Activated CD8-positive, alpha-beta memory T cell treated with anti-CD3 and anti-CD28 coated beads, Interleukin-2, amount 50 U/mL, for 48 hours (primary cell): ENCODE data around the gene SESN2.

Source experiments
- DNase-seq: peaks from one replicate; pipeline ENCODE4 v3.0.0-alpha.2; 2020

The SESN2 gene

GRCh38 chr1:28259252-28259933, at the start of gene SESN2:
SESN2 (plus strand) TSS chr1:28259518; CDS start chr1:28259848, 330 bp downstream.
- DNase-seq = peak; percentile 99

DNA sequence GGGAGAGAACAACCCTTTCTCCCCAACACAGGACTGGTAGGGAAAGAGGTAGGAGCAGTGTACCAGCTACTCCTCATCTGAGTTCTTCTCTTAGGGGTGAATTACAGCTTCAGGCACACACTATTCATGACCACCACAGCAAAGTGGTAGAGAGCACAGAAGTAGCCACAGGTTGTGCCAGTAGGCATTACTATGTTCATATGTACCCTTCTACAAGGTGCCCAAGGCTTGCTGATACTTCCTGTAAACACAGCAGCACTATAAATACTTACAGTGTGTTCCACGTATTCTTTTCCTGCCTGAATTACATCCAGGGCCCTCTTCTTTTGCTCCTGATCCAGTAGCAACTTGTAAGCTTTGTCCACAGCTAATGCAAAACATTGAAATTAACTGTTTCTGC, 49.6 kb upstream of the SESN2 start:
- DNase-seq = no peak

DNA sequence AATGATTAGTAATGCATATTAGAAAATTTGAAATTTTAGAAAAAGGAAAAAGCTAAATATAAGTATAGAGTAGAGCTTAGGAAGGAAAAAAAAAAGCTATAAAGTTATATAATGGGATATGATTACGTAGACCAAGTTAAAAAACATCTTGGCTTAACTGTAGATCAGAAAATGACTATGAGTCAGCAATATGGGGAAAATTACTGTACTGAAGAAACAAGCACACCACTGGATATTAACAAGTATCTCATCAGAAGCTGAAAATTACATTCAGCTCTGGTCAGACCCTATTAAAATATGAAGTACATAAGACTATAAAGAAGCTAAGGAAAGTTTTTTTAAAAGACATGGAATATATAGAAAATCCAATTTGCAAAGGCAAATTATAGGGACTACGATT, 46.0 kb upstream of the SESN2 start:
- no peak for DNase-seq

- no peak for DNase-seq
Measured at GRCh38 chr1:28229089-28229488, 30.2 kb upstream of the SESN2 start.

DNA sequence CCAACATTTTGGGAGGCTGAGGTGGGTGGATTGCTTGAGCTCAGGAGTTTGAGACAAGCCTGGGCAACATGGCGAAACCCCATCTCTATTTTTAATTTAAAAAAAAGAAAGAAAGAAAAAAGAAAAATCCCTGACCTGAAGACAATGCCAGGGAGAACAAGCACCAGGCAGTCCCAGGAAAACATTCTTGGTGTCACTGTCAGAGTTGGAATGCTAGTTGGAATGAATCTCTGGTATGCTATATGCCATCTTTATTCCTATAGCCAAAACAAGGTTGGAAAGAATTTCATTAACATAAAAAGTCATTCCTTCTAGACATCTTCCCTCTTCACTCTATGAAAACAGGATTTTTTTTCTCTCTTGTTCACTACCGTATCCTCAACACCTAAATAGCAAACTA, 29.3 kb upstream of the SESN2 start:
- no peak for DNase-seq

DNA sequence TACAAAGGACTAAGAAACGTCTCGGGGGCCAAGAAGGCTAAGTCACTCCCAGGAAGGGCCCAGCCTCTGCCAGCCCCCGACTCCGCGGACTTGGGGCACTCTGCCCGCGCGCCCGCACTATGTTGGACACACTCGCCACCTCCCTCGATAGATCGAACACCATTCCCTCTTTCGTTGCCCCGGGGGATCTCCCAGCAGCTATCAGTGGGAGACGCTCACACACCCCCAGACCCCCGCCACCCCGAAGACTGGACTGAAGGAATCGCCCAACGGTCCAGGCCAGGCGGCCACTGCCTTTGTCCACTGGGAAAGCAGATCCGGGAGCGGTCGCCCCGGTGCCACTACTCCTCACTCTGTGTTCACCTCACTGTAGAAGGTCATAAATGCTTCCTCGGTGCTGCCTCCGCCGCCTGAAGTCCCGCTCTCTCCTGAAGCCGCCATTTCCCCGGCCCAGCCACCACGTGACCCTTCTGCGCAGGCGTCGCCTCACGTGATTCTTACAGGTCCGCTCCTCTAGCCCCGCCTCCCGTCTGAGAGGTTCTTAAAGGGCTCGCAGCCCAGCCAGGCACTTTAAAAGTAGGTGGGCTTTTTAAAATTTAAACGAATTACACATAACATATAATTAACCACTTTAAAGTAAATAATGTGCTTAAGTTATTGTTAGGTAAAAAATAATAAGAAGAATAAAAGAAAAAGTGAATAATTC, 26.6 kb upstream of the SESN2 start, which contains the start of gene DNAJC8:
Gene DNAJC8, minus strand, starts transcription at position 472 of the 706 bp plus-strand sequence. Its CDS starts 31 bp downstream, at position 441.
- peak; percentile 96 for DNase-seq

DNA sequence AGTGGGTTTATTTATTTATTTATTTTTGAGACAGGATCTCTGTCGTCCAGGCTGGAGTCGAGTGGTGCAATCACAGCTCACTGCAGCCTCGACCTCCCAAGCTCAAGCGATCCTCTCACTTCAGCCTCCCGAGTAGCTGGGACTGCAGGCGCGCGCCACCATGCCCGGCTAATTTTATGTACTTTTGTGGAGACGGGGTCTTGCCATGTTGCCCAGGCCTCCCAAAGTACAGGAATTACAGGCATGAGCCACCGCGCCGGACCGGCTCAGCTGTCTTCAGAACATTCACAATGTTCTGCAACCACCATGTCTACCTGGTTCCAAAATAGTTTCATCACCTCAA, 26.1 kb upstream of the SESN2 start:
- no peak for DNase-seq

DNA sequence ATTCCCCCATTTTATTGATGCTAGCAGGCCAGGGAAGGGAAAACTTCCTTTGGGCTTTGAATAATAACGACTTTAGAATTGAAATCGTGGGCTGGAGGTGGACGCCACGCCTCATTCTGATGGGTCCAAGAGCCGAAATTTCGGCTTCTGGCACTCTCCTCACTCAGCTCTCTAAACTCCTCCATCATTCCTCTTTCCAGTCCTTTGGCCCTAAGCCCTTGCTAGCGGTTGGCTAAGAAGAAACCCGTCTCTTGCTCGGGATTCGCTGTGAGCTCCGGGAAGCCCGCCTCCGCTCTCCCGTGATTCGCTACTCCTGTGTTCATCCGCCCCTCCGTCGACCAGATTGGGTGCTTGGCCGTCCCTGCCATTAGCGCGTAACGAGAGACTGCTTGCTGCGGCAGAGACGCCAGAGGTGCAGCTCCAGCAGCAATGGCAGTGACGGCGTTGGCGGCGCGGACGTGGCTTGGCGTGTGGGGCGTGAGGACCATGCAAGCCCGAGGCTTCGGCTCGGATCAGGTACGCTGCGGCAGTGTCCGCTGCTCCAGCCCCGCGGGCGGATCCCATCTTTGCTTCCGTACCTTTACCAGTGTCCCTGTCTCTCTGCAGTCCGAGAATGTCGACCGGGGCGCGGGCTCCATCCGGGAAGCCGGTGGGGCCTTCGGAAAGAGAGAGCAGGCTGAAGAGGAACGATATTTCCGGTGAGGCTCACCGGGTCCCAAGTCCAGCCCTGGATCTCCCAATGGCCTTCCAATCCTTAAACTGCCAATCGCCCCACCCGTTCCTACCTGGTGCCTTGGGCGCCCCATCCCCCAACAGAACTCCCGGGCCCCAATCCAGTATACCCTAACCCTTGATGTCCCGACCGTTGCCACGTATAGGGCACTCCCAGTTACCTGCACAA, 23.3 kb upstream of the SESN2 start, which contains the start of gene ATP5IF1:
Gene ATP5IF1, plus strand, starts transcription at position 370 of the 901 bp plus-strand sequence. Its CDS starts 60 bp downstream, at position 430.
- DNase-seq = peak; percentile 94

DNA sequence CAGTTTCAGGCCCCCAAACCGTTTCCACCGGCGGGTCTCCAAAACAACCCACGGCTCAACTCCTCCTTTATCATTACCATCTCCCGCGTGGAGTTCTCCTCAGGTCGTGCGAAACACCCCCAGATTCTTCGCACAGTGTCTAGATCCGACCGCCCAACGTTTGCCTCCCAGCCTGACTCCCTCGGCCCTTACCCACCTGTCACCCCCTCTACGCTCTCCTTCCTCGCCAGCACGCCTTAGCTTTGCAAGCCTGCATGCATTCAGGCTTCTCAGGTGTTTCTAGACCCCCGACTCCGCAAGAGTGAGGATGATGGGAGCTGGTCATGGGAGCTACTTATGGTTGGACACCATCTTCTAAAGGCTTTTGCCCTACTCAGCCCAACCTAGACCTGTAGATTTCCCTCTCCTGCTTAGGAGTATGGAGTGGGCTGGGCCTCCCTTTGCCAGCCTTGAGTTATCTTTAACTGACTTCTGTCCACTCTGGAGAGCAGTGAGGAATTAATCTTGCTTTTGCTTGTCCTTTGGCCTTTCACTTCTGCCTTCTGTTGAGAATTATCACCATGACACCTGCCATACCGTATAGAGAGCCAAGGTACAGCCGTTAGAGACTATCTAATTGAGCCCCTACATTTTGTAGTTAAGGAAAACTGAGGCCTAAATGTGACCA, 22.5 kb upstream of the SESN2 start:
- no peak for DNase-seq

DNA sequence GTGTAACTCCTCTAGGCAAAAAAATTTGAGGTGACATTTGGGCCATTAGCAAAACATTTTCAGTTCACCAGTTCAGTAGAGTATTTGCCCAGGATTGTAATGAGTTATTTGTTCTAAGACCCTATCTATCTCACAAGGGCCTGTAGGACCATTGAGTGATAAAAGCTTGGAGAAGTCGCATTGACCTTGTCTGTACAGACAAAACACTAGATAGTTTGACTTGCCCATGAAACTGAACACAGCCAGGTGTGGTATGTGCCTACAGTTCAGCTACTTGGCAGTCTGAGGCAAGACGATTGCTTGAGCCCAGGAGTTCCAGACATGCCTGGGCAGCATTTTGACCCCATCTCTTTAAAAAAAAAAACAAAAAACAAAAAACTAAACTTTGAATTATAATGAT, 20.3 kb upstream of the SESN2 start:
- DNase-seq = no peak

GRCh38 chr1:28240024-28240423, 19.3 kb upstream of the SESN2 start:
- DNase-seq = no peak

GRCh38 chr1:28241638-28242241, 17.6 kb upstream of the SESN2 start:
- DNase-seq = no peak

GRCh38 chr1:28243685-28244311, 15.5 kb upstream of the SESN2 start:
- DNase-seq = no peak

DNA sequence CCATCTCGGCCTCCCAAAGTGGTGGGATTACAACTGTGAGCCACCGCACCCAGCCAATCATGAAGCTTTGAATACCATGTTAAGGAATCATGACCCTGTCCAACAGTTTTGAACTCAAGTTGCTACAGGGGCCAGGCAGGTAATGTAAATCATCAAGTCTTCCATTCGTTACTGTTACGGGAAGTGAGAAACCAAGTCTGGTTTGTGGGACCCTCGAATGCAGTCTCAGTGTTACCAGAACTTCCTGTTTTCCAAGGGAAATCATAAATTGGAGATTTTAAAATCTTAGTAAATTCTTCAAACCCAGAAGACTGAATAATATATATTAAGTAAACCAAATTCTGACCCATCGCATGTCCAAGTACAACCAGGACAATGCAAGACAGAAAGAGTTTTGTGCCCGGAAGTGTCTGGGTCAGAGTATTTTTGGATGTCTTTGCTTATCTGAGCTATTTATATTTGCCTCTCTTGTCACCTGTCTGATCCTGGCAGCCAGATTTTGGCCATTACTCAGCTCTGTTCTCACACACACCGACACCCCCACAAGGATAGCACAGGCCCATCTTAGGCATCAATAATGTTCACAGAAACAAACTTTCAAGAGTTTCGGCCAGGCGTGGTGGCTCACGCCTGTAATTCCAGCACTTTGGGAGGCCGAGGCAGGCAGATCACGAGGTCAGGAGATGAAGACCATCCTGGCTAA, 14.6 kb upstream of the SESN2 start:
- no peak for DNase-seq

GRCh38 chr1:28246427-28246832, 12.9 kb upstream of the SESN2 start:
- DNase-seq = no peak

GRCh38 chr1:28247612-28248272, 11.6 kb upstream of the SESN2 start:
- no peak for DNase-seq

DNA sequence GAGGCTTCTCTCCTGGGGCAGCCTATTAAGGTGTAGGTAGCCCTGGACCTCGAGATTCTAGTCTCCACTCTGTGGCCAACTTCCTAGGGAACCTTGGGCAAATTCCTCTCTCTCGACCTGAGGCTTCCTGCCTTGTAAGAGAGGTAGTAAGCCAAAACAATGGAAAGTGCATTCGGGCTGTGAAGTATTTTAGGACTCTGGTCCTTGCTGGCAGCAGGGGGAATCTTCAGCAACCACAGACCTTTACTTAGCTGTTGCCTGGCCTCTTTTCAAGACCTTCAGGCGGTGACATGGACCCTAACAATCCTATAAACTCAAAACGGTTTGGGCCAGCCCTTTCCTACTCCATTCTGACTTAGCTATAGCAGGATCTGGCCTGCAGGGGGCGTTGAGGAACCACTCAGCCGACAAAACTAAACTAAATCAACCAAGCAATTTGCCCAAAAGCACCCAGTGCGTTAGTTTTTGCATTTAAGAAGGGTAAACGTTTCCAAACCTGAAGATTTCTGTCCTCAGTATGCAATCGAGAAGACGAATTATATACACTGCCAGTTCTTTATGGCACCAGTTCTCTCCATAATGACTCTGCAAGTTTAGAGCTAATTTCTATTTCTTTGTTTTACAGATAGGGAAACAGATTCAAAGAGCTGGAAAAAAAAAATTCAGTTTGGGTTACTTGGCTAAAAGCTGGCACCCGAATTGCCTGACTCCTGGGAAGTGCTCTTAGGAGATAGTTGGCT, 10.9 kb upstream of the SESN2 start:
- DNase-seq = peak; percentile 88

GRCh38 chr1:28249013-28249865, 10.1 kb upstream of the SESN2 start:
- DNase-seq = no peak

DNA sequence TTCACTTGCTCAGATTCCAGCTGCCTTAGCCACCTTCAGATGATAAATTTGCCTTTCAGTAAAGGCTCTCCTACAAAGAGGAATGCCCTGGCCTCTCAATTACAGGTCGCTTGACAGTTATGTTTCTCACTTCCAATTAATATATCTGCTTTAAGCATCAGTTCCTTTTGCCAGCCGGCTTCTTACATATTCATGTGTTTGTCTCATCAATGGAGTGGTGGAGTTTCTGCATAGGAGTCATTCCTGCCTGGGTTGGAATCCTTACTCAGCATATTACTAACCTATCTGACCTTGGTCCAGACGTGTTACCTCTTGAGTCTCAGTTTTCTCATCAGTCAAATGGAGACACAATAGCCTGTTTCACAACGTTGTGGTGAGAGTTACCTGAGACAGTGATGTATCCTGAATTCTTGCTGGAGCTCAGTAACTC, 9.4 kb upstream of the SESN2 start:
- no peak for DNase-seq
